Esophagus squamous epithelium (tissue), 4 donors: ENCODE results near the gene AIFM1.
A peak's percentile ranks its signal among the peaks of the same experiment; 100 is the strongest.

Experiments used
- CTCF ChIP-seq, 6 experiments: fragments of 450-650 bp in 4 of 6; fragments of 200-600 bp in 2 of 6; sonication (generic) in 2 of 6; IDR thresholded peaks; one replicate each; pipeline ENCODE4 v1.5.1; 2016 to 2019; ENCODE audit warnings: antibody characterized with exemption in 6 of 6, mild to moderate bottlenecking in 4 of 6, moderate library complexity in 4 of 6
- POLR2A ChIP-seq, 4 donors: fragments of 450-650 bp; IDR thresholded peaks; one replicate each; pipeline ENCODE4 v1.6.1; 2017; ENCODE audit warnings: antibody characterized with exemption in 4 of 4, mild to moderate bottlenecking in 4 of 4, moderate library complexity in 3 of 4

- TF ChIP-seq POLR2A (IDR thresholded peaks at IDR 0.05) (peak in 1 of 4 donors; percentile 20), CTCF (IDR thresholded peaks at IDR 0.05) (no peak)
Observed at GRCh38 chrX:130108647-130109428, 56.8 kb downstream of the AIFM1 start.
